Skeletal muscle satellite cell (primary cell): Measurements from ENCODE around the gene MSI1.

Experiments used
- H3K27me3 ChIP-seq: 2 replicates; pipeline ENCODE4 v1.7.0; 2013; ENCODE audit warnings: low read length; ENCODE audit not compliant: control insufficient read depth, insufficient read depth
- H3K36me3 ChIP-seq: 2 replicates; pipeline ENCODE4 v1.7.0; 2013; ENCODE audit warnings: mild to moderate bottlenecking, control low read depth, low read length; ENCODE audit not compliant: insufficient read depth
- H3K4me1 ChIP-seq: 2 replicates; pipeline ENCODE4 v1.7.0; 2013; ENCODE audit warnings: low read length; ENCODE audit not compliant: control insufficient read depth, insufficient read depth
- H3K4me2 ChIP-seq: 2 replicates; pipeline ENCODE4 v1.7.0; 2013; ENCODE audit warnings: mild to moderate bottlenecking, low read length
- H3K4me3 ChIP-seq: 2 replicates; pipeline ENCODE4 v1.7.0; 2013; ENCODE audit warnings: low read length
- H3K9ac ChIP-seq: 2 replicates; pipeline ENCODE4 v1.7.0; 2013; ENCODE audit warnings: mild to moderate bottlenecking, low read depth, low read length, moderate library complexity
- H3K9me3 ChIP-seq: replicated peaks from 2 replicates; pipeline ENCODE4 v1.7.0; 2013; ENCODE audit warnings: mild to moderate bottlenecking, control low read depth, low read length

The MSI1 gene

GRCh38 chr12:120332523-120332922, 36.4 kb downstream of the MSI1 start:
- Histone ChIP-seq H3K9ac (no peak overlapping the region), H3K9me3 (no peaks in the 10 kb centered on the region), H3K4me3 (no peak overlapping the region), H3K27me3 (peaks cover 27% of the 10 kb centered on the region), H3K4me2 (no peak overlapping the region), H3K4me1 (no peaks in the 10 kb centered on the region), H3K36me3 (no peaks in the 10 kb centered on the region)

GRCh38 chr12:120332041-120332440, 36.9 kb downstream of the MSI1 start:
- Histone ChIP-seq H3K36me3 (no peaks in the 10 kb centered on the region), H3K27me3 (peaks cover 30% of the 10 kb centered on the region), H3K4me3 (no peak overlapping the region), H3K9ac (no peak overlapping the region), H3K4me1 (no peaks in the 10 kb centered on the region), H3K9me3 (no peaks in the 10 kb centered on the region), H3K4me2 (no peak overlapping the region)

- Histone ChIP-seq H3K9me3 (no peaks in the 10 kb centered on the region), H3K36me3 (no peaks in the 10 kb centered on the region), H3K4me2 (no peak overlapping the region), H3K27me3 (peaks cover 30% of the 10 kb centered on the region), H3K4me3 (no peak overlapping the region), H3K9ac (no peak overlapping the region), H3K4me1 (no peaks in the 10 kb centered on the region)
These were observed 37.6 kb downstream of the MSI1 start for GRCh38 chr12:120331390-120331789.

GRCh38 chr12:120328228-120328627, 40.7 kb downstream of the MSI1 start:
- Histone ChIP-seq H3K36me3 (no peaks in the 10 kb centered on the region), H3K4me2 (no peak overlapping the region), H3K27me3 (peaks cover 26% of the 10 kb centered on the region), H3K4me3 (no peak overlapping the region), H3K4me1 (no peaks in the 10 kb centered on the region), H3K9me3 (no peaks in the 10 kb centered on the region), H3K9ac (no peak overlapping the region)

- no peaks in the 10 kb centered on the region for H3K4me1 ChIP-seq
- peaks cover 23% of the 10 kb centered on the region for H3K27me3 ChIP-seq
- H3K9me3 ChIP-seq: no peaks in the 10 kb centered on the region
- H3K4me2 ChIP-seq: no peak within 1 kb of the TSS
- no peaks in the 10 kb centered on the region for H3K36me3 ChIP-seq
- no peak within 1 kb of the TSS for H3K9ac ChIP-seq
- no peak within 1 kb of the TSS for H3K4me3 ChIP-seq
These were observed 41.4 kb downstream of the MSI1 start, which contains the start of gene PLA2G1B for GRCh38 chr12:120327593-120327992. Gene PLA2G1B (minus strand): TSS chr12:120327779. CDS start chr12:120327753, 26 bp downstream.

GRCh38 chr12:120324841-120325417, 44.0 kb downstream of the MSI1 start:
- Histone ChIP-seq H3K9me3 (no peaks in the 10 kb centered on the region), H3K27me3 (peaks cover 25% of the 10 kb centered on the region), H3K4me2 (no peak overlapping the region), H3K4me1 (no peaks in the 10 kb centered on the region), H3K9ac (no peak overlapping the region), H3K4me3 (no peak overlapping the region), H3K36me3 (no peaks in the 10 kb centered on the region)

- H3K4me1 ChIP-seq: no peaks in the 10 kb centered on the region
- no peaks in the 10 kb centered on the region for H3K36me3 ChIP-seq
- no peak overlapping the region for H3K4me3 ChIP-seq
- no peaks in the 10 kb centered on the region for H3K9me3 ChIP-seq
- peaks cover 22% of the 10 kb centered on the region for H3K27me3 ChIP-seq
- H3K9ac ChIP-seq: no peak overlapping the region
- no peak overlapping the region for H3K4me2 ChIP-seq
These were observed 45.2 kb downstream of the MSI1 start for GRCh38 chr12:120323772-120324171.

- Histone ChIP-seq H3K36me3 (no peaks in the 10 kb centered on the region), H3K4me3 (no peak overlapping the region), H3K27me3 (peaks cover 14% of the 10 kb centered on the region), H3K4me1 (peaks cover 5% of the 10 kb centered on the region), H3K4me2 (no peak overlapping the region), H3K9me3 (no peaks in the 10 kb centered on the region), H3K9ac (no peak overlapping the region)
These were observed 47.4 kb downstream of the MSI1 start for GRCh38 chr12:120321382-120322202.

GRCh38 chr12:120317224-120318105, 51.5 kb downstream of the MSI1 start:
- Histone ChIP-seq H3K9me3 (no peaks in the 10 kb centered on the region), H3K4me3 (peak overlapping the region; percentile 81), H3K9ac (peak overlapping the region; percentile 74), H3K4me2 (peak overlapping the region; percentile 93), H3K4me1 (peaks cover 6% of the 10 kb centered on the region), H3K27me3 (peaks cover 14% of the 10 kb centered on the region), H3K36me3 (no peaks in the 10 kb centered on the region)

- H3K4me2 ChIP-seq: peak overlapping the region; percentile 93
- no peaks in the 10 kb centered on the region for H3K9me3 ChIP-seq
- H3K4me3 ChIP-seq: peak overlapping the region; percentile 81
- H3K9ac ChIP-seq: peak overlapping the region; percentile 74
- H3K36me3 ChIP-seq: no peaks in the 10 kb centered on the region
- H3K27me3 ChIP-seq: peaks cover 11% of the 10 kb centered on the region
- H3K4me1 ChIP-seq: peaks cover 6% of the 10 kb centered on the region
These were observed 52.2 kb downstream of the MSI1 start for GRCh38 chr12:120316798-120317223.

GRCh38 chr12:120314220-120314619, 54.7 kb downstream of the MSI1 start:
- Histone ChIP-seq H3K4me3 (no peak overlapping the region), H3K9me3 (no peaks in the 10 kb centered on the region)

More at GRCh38 chr12:120314220-120314619, 54.7 kb downstream of the MSI1 start:
- H3K4me2 ChIP-seq: no peak overlapping the region
- peaks cover 6% of the 10 kb centered on the region for H3K4me1 ChIP-seq
- H3K27me3 ChIP-seq: no peaks in the 10 kb centered on the region
- H3K9ac ChIP-seq: no peak overlapping the region
- H3K36me3 ChIP-seq: no peaks in the 10 kb centered on the region
